Right hindlimb (tissue), 1 donor: ENCODE data around the gene SLC35E2B.
"Not testable (repeated sequence)": the region's sequence is repeated elsewhere in the genome, so short reads cannot be mapped to it uniquely, and the experiment has no call there.

ENCODE experiments used
- DNase-seq: peaks from one replicate; pipeline ENCODE4 v3.0.0-alpha.2; 2018

SLC35E2B gene

GRCh38 chr1:1702506-1702905 lies 9.9 kb upstream of the SLC35E2B start:
- not testable (repeated sequence) for DNase-seq

GRCh38 chr1:1700557-1700956 lies 8.0 kb upstream of the SLC35E2B start:
- DNase-seq = not testable (repeated sequence)

GRCh38 chr1:1700067-1700466 lies 7.5 kb upstream of the SLC35E2B start:
- not testable (repeated sequence) for DNase-seq

GRCh38 chr1:1699061-1699460 lies 6.5 kb upstream of the SLC35E2B start:
- peak; percentile 2 for DNase-seq

GRCh38 chr1:1697358-1698183 lies 5.0 kb upstream of the SLC35E2B start:
- not testable (repeated sequence) for DNase-seq

GRCh38 chr1:1696431-1697357 lies 4.1 kb upstream of the SLC35E2B start:
- DNase-seq = not testable (repeated sequence)

- DNase-seq = peak; percentile 73
These were observed 276 bp downstream of the SLC35E2B start for GRCh38 chr1:1692324-1692713.

DNA sequence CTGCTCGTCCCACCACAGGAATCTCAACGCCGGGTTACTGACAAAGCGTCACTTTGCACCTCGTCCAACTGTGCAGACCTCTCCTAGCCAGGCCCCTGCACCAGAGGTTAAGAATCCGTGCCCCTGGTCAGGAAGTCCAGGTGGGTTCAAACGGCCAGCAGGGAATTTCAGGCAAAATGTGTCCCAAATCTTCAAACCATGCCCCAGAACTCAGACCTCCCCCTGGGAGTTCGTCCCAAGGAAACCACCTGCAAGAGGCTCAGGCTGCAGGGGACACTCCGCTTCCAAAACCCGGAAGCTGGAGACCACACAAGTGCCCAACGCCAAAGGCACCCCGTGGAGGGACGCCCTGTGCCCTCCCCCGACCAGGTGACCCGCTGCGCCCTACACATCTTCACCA lies 1.2 kb downstream of the SLC35E2B start:
- not testable (repeated sequence) for DNase-seq

DNA sequence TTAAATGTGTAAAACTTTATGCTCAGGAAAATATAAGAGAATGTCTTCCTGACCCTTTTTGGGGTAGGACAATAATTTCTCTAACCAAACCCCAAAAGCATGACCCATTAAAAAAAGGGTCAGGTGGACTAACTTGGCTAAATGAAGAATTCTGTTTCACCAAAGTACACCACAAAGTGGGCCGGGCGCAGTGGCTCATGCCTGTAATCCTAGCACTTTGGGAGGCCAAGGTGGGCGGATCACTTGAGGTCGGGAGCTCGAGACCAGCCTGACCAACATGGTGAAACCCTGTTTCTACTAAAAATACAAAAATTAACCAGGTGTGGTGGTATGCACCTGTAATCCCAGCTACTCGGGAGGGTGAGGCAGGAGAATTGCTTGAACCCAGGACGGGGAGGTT lies 3.1 kb downstream of the SLC35E2B start:
- not testable (repeated sequence) for DNase-seq

GRCh38 chr1:1687846-1688245 lies 4.7 kb downstream of the SLC35E2B start:
- DNase-seq = no peak

GRCh38 chr1:1684031-1684681 lies 8.4 kb downstream of the SLC35E2B start:
- DNase-seq = no peak

DNA sequence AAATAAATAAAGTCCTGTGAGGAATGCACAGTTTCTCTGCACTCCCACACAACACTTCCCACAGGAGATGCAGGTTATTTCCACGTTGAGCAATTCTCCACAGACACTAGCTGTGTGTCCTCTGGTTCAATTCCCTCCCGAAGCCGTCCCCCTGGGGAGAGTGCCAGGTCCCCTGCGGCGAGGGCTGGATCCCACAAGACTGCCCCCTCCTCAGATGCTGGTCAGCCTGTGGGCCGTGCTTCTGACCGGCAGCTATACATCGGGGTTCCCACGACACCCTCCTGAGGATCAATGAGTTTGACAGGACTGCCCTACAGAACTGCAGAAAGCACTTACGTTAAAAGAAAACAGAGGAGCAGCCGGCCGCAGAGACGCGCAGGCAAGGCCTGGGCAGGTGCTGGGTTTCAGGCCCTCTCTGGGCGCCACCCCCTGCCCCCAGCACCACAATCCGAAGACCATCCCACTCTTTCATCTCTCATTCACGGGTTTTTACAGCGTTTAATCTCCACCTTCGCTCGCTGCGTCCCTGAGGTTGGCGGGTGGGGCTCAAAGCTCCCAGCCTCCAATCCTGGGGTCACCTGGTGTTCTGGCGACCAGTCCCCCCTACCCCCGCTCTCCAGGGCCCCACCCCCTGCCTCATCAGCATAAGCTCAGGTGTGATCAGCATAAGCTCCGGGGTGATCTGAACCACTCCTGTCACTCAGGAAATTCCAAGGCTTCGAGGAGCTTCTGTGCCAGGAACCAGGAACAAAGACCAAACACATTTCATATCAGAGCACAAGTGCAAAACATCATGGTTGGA lies 9.3 kb downstream of the SLC35E2B start:
- no peak for DNase-seq

GRCh38 chr1:1680912-1681273 lies 11.7 kb downstream of the SLC35E2B start:
- DNase-seq = no peak

GRCh38 chr1:1680031-1680911 lies 12.3 kb downstream of the SLC35E2B start:
- DNase-seq = no peak

- DNase-seq = peak; percentile 17
These were observed 13.8 kb downstream of the SLC35E2B start for GRCh38 chr1:1678581-1679380.

GRCh38 chr1:1677718-1678580 lies 14.6 kb downstream of the SLC35E2B start:
- peak; percentile 21 for DNase-seq

DNA sequence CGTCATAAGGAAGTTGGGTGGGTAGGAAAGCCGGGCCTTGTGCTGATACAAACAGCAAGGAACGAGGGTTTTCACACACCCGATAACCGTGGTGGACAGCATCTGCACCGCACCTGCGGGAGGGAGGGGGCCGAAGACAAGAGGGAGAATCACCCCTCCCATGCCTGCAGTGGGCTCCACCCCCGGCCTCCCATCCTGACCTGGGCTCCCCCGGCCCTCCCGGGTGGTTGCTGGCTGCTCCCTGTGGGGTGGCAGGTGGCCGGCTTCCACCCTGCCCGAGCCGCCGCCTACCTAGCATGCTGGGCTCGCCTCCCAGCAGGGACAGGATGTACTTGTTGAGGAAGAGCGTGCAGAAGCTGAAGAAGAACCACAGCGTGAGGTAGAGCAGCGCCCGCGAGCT lies 16.5 kb downstream of the SLC35E2B start:
- DNase-seq = not testable (repeated sequence)

DNA sequence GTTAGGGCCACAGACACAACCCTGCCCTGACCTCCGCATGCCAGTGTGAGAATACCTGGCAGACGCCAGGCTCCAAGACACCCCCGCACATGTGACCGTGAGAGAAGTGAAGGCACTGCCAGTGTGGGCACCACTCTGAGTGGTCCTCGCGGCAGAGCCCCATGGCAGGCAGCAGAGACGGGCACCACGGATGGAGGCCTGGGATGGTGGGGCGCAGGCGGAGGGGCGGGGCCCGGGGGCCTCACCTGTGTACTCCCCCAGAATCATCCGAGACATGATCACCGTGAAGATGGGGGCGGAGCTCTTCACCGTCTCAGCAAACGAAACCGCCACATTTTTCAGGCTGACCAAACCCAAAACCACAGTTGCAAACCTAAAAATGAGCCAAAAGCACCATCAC lies 17.4 kb downstream of the SLC35E2B start:
- DNase-seq = not testable (repeated sequence)

DNA sequence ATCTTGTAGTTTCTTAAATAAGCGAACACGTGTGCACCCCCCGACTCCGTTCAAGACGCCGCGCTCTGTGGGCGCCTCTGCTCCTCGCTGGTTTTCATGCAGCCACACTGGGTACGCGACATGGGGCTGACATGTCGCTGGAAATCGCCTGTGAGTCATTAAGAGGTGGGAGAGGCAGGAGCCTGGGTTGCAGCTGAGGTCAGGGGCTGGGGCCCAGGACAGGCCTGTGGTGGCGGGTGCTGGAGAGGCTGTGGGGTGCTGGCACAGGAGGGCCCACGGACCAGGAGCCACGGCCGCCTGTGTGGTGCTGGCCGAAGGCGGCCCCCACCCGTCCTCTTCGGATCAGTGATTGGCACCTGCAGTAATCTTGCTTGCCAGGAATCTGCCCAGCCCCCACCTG lies 17.8 kb downstream of the SLC35E2B start:
- DNase-seq = not testable (repeated sequence)
